ENCODE measurements around the gene APBB2. TPM values are rescaled to one million over a fixed set of nuclear protein-coding genes. Genes with fewer than 3 reads are reported as not detected.

The APBB2 gene
- total and polyA plus RNA-seq, 3 donors from 2014 or later: 19.7 to 77.9 (median 59.8) TPM

GRCh38 chr4:40890199-40890598 is 324.1 kb downstream of the APBB2 start:
- 97% methylated on average over 17 to 18 of the region's 18 CpGs for WGBS, 2 donors
- H3K36me3 ChIP-seq (ENCODE audit: low read depth, missing control alignments): no peaks in the 10 kb centered on the region

GRCh38 chr4:40888933-40889332 is 325.4 kb downstream of the APBB2 start:
- Histone ChIP-seq H3K27ac (no peak overlapping the region), H3K4me1 (no peaks in the 10 kb centered on the region), H3K9me3 (no peaks in the 10 kb centered on the region), H3K36me3 (ENCODE audit: low read depth, missing control alignments) (no peaks in the 10 kb centered on the region), H3K4me3 (no peak overlapping the region), H3K27me3 (no peaks in the 10 kb centered on the region)
- DNase-seq: no peak
- intact Hi-C loops (cut with DNase I; ENCODE audit: low total_unique reads): no loop called here
- WGBS, 2 donors: 90 to 92% methylated on average over 5 of the region's 5 CpGs
- TF ChIP-seq CTCF (IDR thresholded peaks at IDR 0.05): no peak
- no peak for TF ChIP-seq POLR2A (IDR thresholded peaks at IDR 0.05)

More at GRCh38 chr4:40890199-40890598, 324.1 kb downstream of the APBB2 start:
- Histone ChIP-seq H3K27me3 (no peaks in the 10 kb centered on the region), H3K27ac (no peak overlapping the region), H3K4me3 (no peak overlapping the region), H3K9me3 (no peaks in the 10 kb centered on the region), H3K4me1 (no peaks in the 10 kb centered on the region)
- no peak for DNase-seq
- intact Hi-C loops (cut with DNase I; ENCODE audit: low total_unique reads): no loop called here
- no peak for TF ChIP-seq POLR2A (IDR thresholded peaks at IDR 0.05)
- no peak for TF ChIP-seq CTCF (IDR thresholded peaks at IDR 0.05)

- 63 to 68% methylated on average over 10 of the region's 10 CpGs for WGBS, 2 donors
- Histone ChIP-seq H3K36me3 (ENCODE audit: low read depth, missing control alignments) (no peaks in the 10 kb centered on the region), H3K27ac (no peak overlapping the region), H3K27me3 (no peaks in the 10 kb centered on the region), H3K4me3 (no peak overlapping the region), H3K4me1 (no peaks in the 10 kb centered on the region), H3K9me3 (no peaks in the 10 kb centered on the region)
- TF ChIP-seq POLR2A (IDR thresholded peaks at IDR 0.05): no peak
- no peak for TF ChIP-seq CTCF (IDR thresholded peaks at IDR 0.05)
- intact Hi-C loops (cut with DNase I; ENCODE audit: low total_unique reads): no loop called here
- DNase-seq: no peak
Observed at GRCh38 chr4:40887764-40888131, 326.6 kb downstream of the APBB2 start.

GRCh38 chr4:40886931-40887763 is 327.2 kb downstream of the APBB2 start:
- no peaks in the 10 kb centered on the region for H3K4me1 ChIP-seq
- H3K27ac ChIP-seq: no peak overlapping the region
- 84 to 92% methylated on average over 7 of the region's 7 CpGs for WGBS, 2 donors
- H3K9me3 ChIP-seq: no peaks in the 10 kb centered on the region
- H3K36me3 ChIP-seq (ENCODE audit: low read depth, missing control alignments): no peaks in the 10 kb centered on the region
- no peaks in the 10 kb centered on the region for H3K27me3 ChIP-seq
- no peak for DNase-seq
- intact Hi-C loops (cut with DNase I; ENCODE audit: low total_unique reads): no loop called here
- TF ChIP-seq CTCF (IDR thresholded peaks at IDR 0.05): no peak
- TF ChIP-seq POLR2A (IDR thresholded peaks at IDR 0.05): no peak
- H3K4me3 ChIP-seq: no peak overlapping the region

GRCh38 chr4:40881851-40882250 is 332.5 kb downstream of the APBB2 start:
- intact Hi-C loops (cut with DNase I; ENCODE audit: low total_unique reads): no loop called here
- Histone ChIP-seq H3K36me3 (ENCODE audit: low read depth, missing control alignments) (no peaks in the 10 kb centered on the region), H3K4me1 (no peaks in the 10 kb centered on the region), H3K27ac (no peak overlapping the region), H3K9me3 (no peaks in the 10 kb centered on the region), H3K27me3 (no peaks in the 10 kb centered on the region), H3K4me3 (no peak overlapping the region)
- TF ChIP-seq POLR2A (IDR thresholded peaks at IDR 0.05) (no peak), CTCF (IDR thresholded peaks at IDR 0.05) (no peak)
- DNase-seq: no peak
- WGBS, 2 donors: 87 to 93% methylated on average over 4 of the region's 4 CpGs
